K562 (cell line): ENCODE data around the gene USP20. TPM values are rescaled to one million over a fixed set of nuclear protein-coding genes. Genes with fewer than 3 reads are reported as not detected.

Experiments
- ATAC-seq: fragments of 200-7000 bp; cut with Tn5 transposase; 3 replicates; pipeline ENCODE4 v1.9.1; 2020; ENCODE audit warnings: moderate library complexity
- BruUV-seq: library from RNA; stranded (reverse); fragments of 400-500 nt; replicated peaks from 2 replicates; lab custom pipeline; 2021; lab: Mats Ljungman, UMichigan
- CTCF ChIA-PET: fragments of 300-600 bp; formaldehyde crosslinking; extraction: SDS; loops from one replicate; lab custom pipeline; 2021; ENCODE audit warnings: low intra/inter-chr PET ratio; lab: Yijun Ruan, JAX
- POLR2A ChIA-PET: fragments of 300-600, 350-650 bp; sonication (Branson Sonifier 250); formaldehyde crosslinking; extraction: SDS; loops from one replicate; lab custom pipeline; 2021; ENCODE audit warnings: antibody characterized with exemption, inconsistent platforms; lab: Yijun Ruan, JAX
- DNase-seq, 4 experiments: peaks; one replicate each; pipeline versions ENCODE4 v3.0.0 to v3.0.0-alpha.2; 2011 to 2018; ENCODE audit warnings: low spot score in 3 of 4, mixed read lengths in 3 of 4; ENCODE audit errors: extremely low read depth in 1 of 4
- FAIRE-seq: peaks from 2 replicates; lab custom pipeline; 2011; peaks lifted over from hg19 to GRCh38; lab: Jason Lieb, UNC
- H2AFZ ChIP-seq: 2 replicates; pipeline ENCODE4 v1.6.0; 2011; ENCODE audit warnings: low read depth, low read length, control low read depth, inconsistent platforms
- H3K27ac ChIP-seq: fragments of 200-600 bp; 3 replicates; pipeline ENCODE4 v1.8.0; 2011; ENCODE audit warnings: low read depth, mild to moderate bottlenecking, control low read depth, inconsistent platforms, low read length, moderate library complexity, mixed read lengths; ENCODE audit errors: extremely low read depth
- H3K27me3 ChIP-seq, 2 experiments: fragments of 300-600 bp in 1 of 2; 2 replicates in 1 of 2; 3 replicates in 1 of 2; pipeline versions ENCODE4 v1.6.0 to v1.8.0; 2011; ENCODE audit warnings: inconsistent platforms in 2 of 2, low read length in 2 of 2, mild to moderate bottlenecking in 1 of 2, mixed read lengths in 1 of 2, moderate library complexity in 1 of 2; ENCODE audit not compliant: control insufficient read depth in 2 of 2, insufficient read depth in 2 of 2
- H3K36me3 ChIP-seq: fragments of 300-600 bp; 3 replicates; pipeline ENCODE4 v1.8.0; 2011; ENCODE audit warnings: mild to moderate bottlenecking, low read length, inconsistent platforms; ENCODE audit not compliant: control insufficient read depth, insufficient read depth
- H3K4me1 ChIP-seq, 2 experiments: fragments of 200-600 bp in 1 of 2; replicated peaks in 1 of 2; 2 replicates in 1 of 2; 3 replicates in 1 of 2; pipeline versions ENCODE4 v1.5.1 to v1.8.0; 2011; ENCODE audit warnings: inconsistent platforms in 2 of 2, low read length in 2 of 2, mild to moderate bottlenecking in 1 of 2, mixed read lengths in 1 of 2, moderate library complexity in 1 of 2; ENCODE audit not compliant: control insufficient read depth in 2 of 2, insufficient read depth in 2 of 2
- H3K4me2 ChIP-seq: 2 replicates; pipeline ENCODE4 v1.6.1; 2011; ENCODE audit warnings: low read length, control low read depth, inconsistent platforms, mixed read lengths; ENCODE audit not compliant: insufficient read depth
- H3K4me3 ChIP-seq: fragments of 200-600 bp; sonication (generic), shearing (Covaris generic); 2 replicates; pipeline ENCODE4 v1.5.1; 2016; ENCODE audit warnings: control low read depth, inconsistent platforms
- H3K79me2 ChIP-seq: fragments of 200-600 bp; 3 replicates; pipeline ENCODE4 v1.8.0; 2011; ENCODE audit warnings: low read length, inconsistent platforms; ENCODE audit not compliant: control insufficient read depth, insufficient read depth
- H3K9ac ChIP-seq, 2 experiments: 2 replicates each; pipeline versions ENCODE4 v1.6.0 to v1.6.1; 2011; ENCODE audit warnings: low read depth in 2 of 2, low read length in 2 of 2, control low read depth in 1 of 2, inconsistent platforms in 1 of 2, mild to moderate bottlenecking in 1 of 2, mixed read lengths in 1 of 2; ENCODE audit not compliant: insufficient read depth in 1 of 2
- H3K9me1 ChIP-seq: one replicate; pipeline ENCODE4 v1.6.0; 2011; ENCODE audit warnings: inconsistent platforms, mild to moderate bottlenecking, low read length, moderate library complexity; ENCODE audit not compliant: control insufficient read depth, insufficient read depth
- H3K9me3 ChIP-seq: replicated peaks from 2 replicates; pipeline ENCODE4 v1.5.1; 2011; ENCODE audit warnings: low read depth, low read length, inconsistent platforms; ENCODE audit not compliant: control insufficient read depth, insufficient read depth
- H4K20me1 ChIP-seq: replicated peaks from 2 replicates; pipeline ENCODE4 v1.6.1; 2011; ENCODE audit warnings: low read length, inconsistent platforms, mixed read lengths; ENCODE audit not compliant: control insufficient read depth, insufficient read depth
- ERF ChIP-seq: fragments of 450-650 bp; formaldehyde crosslinking; IDR thresholded peaks from 2 replicates; pipeline ENCODE4 v1.4.0; 2020; ENCODE audit warnings: mild to moderate bottlenecking, mixed read lengths
- HDAC8 ChIP-seq: fragments of 450-650 bp; IDR thresholded peaks from 2 replicates; pipeline ENCODE4 v1.6.1; 2016; ENCODE audit warnings: mild to moderate bottlenecking, missing genetic modification characterization, moderate library complexity, missing compliant biosample characterization
- HMG20A ChIP-seq: fragments of 450-650 bp; formaldehyde crosslinking; conservative IDR thresholded peaks from 2 replicates; pipeline ENCODE4 v1.4.0; 2020; ENCODE audit warnings: mild to moderate bottlenecking, mixed read lengths
- MIER1 ChIP-seq: fragments of 450-650 bp; IDR thresholded peaks from 2 replicates; pipeline ENCODE4 v1.6.1; 2016; ENCODE audit warnings: antibody characterized with exemption, mild to moderate bottlenecking, low read depth
- MYC ChIP-seq, 2 experiments: fragments of 250-450 bp in 1 of 2; sonication (Bioruptor Pico) in 1 of 2; IDR thresholded peaks; 2 replicates each; pipeline versions ENCODE4 v1.5.1 to v1.6.1; 2012 to 2021; ENCODE audit warnings: low read depth in 2 of 2, borderline replicate concordance in 1 of 2, improper control_type of control experiment in 1 of 2, low read length in 1 of 2, mild to moderate bottlenecking in 1 of 2, moderate library complexity in 1 of 2
- NBN ChIP-seq: fragments of 450-650 bp; IDR thresholded peaks from 2 replicates; pipeline ENCODE4 v1.6.1; 2016; ENCODE audit warnings: low read depth, mild to moderate bottlenecking
- NCOA1 ChIP-seq: fragments of 450-650 bp; IDR thresholded peaks from 2 replicates; pipeline ENCODE4 v1.6.1; 2016; ENCODE audit warnings: low read depth
- NFRKB ChIP-seq: fragments of 450-650 bp; IDR thresholded peaks from 2 replicates; pipeline ENCODE4 v1.6.1; 2016; ENCODE audit warnings: low read depth
- OTX1 ChIP-seq: fragments of 450-650 bp; formaldehyde crosslinking; IDR thresholded peaks from 2 replicates; pipeline ENCODE4 v1.4.0; 2022; ENCODE audit warnings: mild to moderate bottlenecking
- SMARCE1 ChIP-seq: fragments of 450-650 bp; IDR thresholded peaks from 2 replicates; pipeline ENCODE4 v1.7.1; 2016; ENCODE audit warnings: mild to moderate bottlenecking
- TAF7 ChIP-seq: fragments of 450-650 bp; IDR thresholded peaks from 2 replicates; pipeline ENCODE4 v1.6.1; 2016; ENCODE audit warnings: missing genetic modification characterization, missing compliant biosample characterization
- TRIM28 ChIP-seq: fragments of 450-650 bp; IDR thresholded peaks from 2 replicates; pipeline ENCODE4 v1.6.1; 2017
- USF2 ChIP-seq: sonication (generic); formaldehyde crosslinking; IDR thresholded peaks from 2 replicates; pipeline ENCODE4 v1.5.0; 2020; ENCODE audit warnings: missing genetic modification reagents
- ZNF224 ChIP-seq: sonication (generic); formaldehyde crosslinking; IDR thresholded peaks from 2 replicates; pipeline ENCODE4 v1.8.0; 2022; ENCODE audit warnings: mild to moderate bottlenecking, missing genetic modification reagents
- ZNF583 ChIP-seq: fragments of 250-450 bp; sonication (Bioruptor Pico); IDR thresholded peaks from 2 replicates; pipeline ENCODE4 v1.4.0; 2020
- ZSCAN29 ChIP-seq: fragments of 450-650 bp; IDR thresholded peaks from 2 replicates; pipeline ENCODE4 v1.6.1; 2017
- ZSCAN32 ChIP-seq: fragments of 450-650 bp; formaldehyde crosslinking; IDR thresholded peaks from 2 replicates; pipeline ENCODE4 v1.4.0; 2020; ENCODE audit warnings: mild to moderate bottlenecking, moderate library complexity
- WGBS: fragments of 100-300 bp; shearing (Covaris generic); methylation state at CpG from one replicate; pipeline ENCODE4 v1.1.6; 2016; ENCODE audit warnings: low coverage, mixed read lengths; ENCODE audit not compliant: insufficient coverage; ENCODE audit errors: missing lambda C conversion rate; 5-methylcytosine and 5-hydroxymethylcytosine counted together
- in situ Hi-C: fragments of 300-500 bp; cut with MboI; formaldehyde crosslinking; loops from 4 replicates; pipeline ENCODE4 v1.15.0; 2018; ENCODE audit warnings: inconsistent platforms, mixed read lengths
- intact Hi-C: fragments of 100-400 bp; cut with micrococcal nuclease; formaldehyde crosslinking; loops from 2 replicates; pipeline ENCODE4 v1.14.2; 2022
- polyA plus RNA-seq, 8 experiments: library from polyadenylated mRNA; depleted of rRNA in 4 of 8; stranded (reverse) in 5 of 8; unstranded in 3 of 8; fragments of >200 nt; fragmentation: Nextera tagmentation in 2 of 8; fragmentation: Illumina TruSeq in 1 of 8; extraction: Ambion mirVana in 2 of 8; extraction: Trizol in 1 of 8; gene quantifications; 2 replicates each; pipeline versions ENCODE4 v1.2.1 to v1.2.3, GENCODE V29; 2011 to 2014; ENCODE audit warnings: inconsistent platforms in 1 of 8, missing spikeins in 1 of 8
- total RNA-seq, 7 experiments: library from RNA; depleted of rRNA in 6 of 7; stranded (reverse); fragments of >200 nt in 6 of 7; fragmentation: Illumina TruSeq in 2 of 7; extraction: Trizol in 2 of 7; gene quantifications; 2 replicates each; pipeline versions ENCODE4 v1.2.1 to v1.2.3, GENCODE V29; 2011 to 2021; ENCODE audit warnings: low replicate concordance in 1 of 7
- TF ChIP-seq, protein P1 (sequence below): fragments of 450-650 bp; formaldehyde crosslinking; IDR thresholded peaks from 2 replicates; pipeline ENCODE4 v1.4.0; 2020; ENCODE audit warnings: mild to moderate bottlenecking
- TF ChIP-seq, protein P2 (sequence below): fragments of 450-650 bp; IDR thresholded peaks from 2 replicates; pipeline ENCODE4 v1.7.0; 2016; ENCODE audit warnings: borderline replicate concordance

Gene USP20
- total and polyA plus RNA-seq, 9 of the 15 experiments (the other 6 are each of a cell fraction or from before 2014, with no cell fraction given): 1.9 to 136 (median 49.1) TPM

GRCh38 chr9:129834489-129835127, 650 bp upstream of the USP20 start:
- Histone ChIP-seq H3K27ac (peak overlapping the region; percentile 78), H3K79me2 (peaks cover 63% of the 10 kb centered on the region), H3K9ac (peak overlapping the region; percentile 88 to 97), H3K36me3 (peaks cover 60% of the 10 kb centered on the region), H3K9me1 (peaks cover 9% of the 10 kb centered on the region), H4K20me1 (no peaks in the 10 kb centered on the region), H3K4me2 (peak overlapping the region; percentile 98), H3K4me3 (peak overlapping the region; percentile 90), H3K4me1 (peaks cover 39 to 45% of the 10 kb centered on the region in 2 experiments), H3K27me3 (no peaks in the 10 kb centered on the region), H3K9me3 (no peaks in the 10 kb centered on the region), H2AFZ (peak overlapping the region; percentile 90)
- WGBS: under 1% methylated on average over 32 of the region's 32 CpGs
- POLR2A ChIA-PET: interaction anchor here (0.6 to 5.5 kb wide), 12 partner anchors 8 to 451 kb away, joined by 3 to 39 read pairs (median 4); no protein-coding TSS in a partner anchor
- DNase-seq (peak in 1 of 4 experiments; percentile 53), ATAC-seq (peak; percentile 7), FAIRE-seq (no peak)
- BruUV-seq: TSS peak; percentile 67
- intact Hi-C loops (loop anchor here (1.0 to 2.0 kb wide), 3 partner anchors 10 to 50 kb away; partner anchors contain the start of gene TOR1A), in situ Hi-C loops (no loop called here)
- CTCF ChIA-PET: no interaction called here
- TF ChIP-seq MYC (IDR thresholded peaks at IDR 0.05; ENCODE audit: low read depth, low read length): no peak
- TF ChIP-seq MYC (CRISPR knock-in tag; IDR thresholded peaks at IDR 0.05; ENCODE audit: borderline replicate concordance, low read depth): peak; percentile 90; the same call in 1 of the 2 replicates
- TF ChIP-seq HDAC8 (tag): no peak
- TF ChIP-seq ZNF224 (CRISPR knock-in tag): 0 out of 2 replicates have a peak, but pooled peaks have one; percentile 74
- peak; percentile 83 for TF ChIP-seq ERF (CRISPR knock-in tag)
- TF ChIP-seq TAF7 (tag): 0 out of 2 replicates have a peak, but pooled peaks have one; percentile 70
- peak; percentile 26; the same call in 1 of the 2 replicates for TF ChIP-seq NCOA1
- 0 out of 2 replicates have a peak, but pooled peaks have one; percentile 20 for TF ChIP-seq HMG20A (CRISPR knock-in tag)
- no peak for TF ChIP-seq USF2
- 0 out of 2 replicates have a peak, but pooled peaks have one; percentile 32 for TF ChIP-seq OTX1
- TF ChIP-seq, protein P1, sequence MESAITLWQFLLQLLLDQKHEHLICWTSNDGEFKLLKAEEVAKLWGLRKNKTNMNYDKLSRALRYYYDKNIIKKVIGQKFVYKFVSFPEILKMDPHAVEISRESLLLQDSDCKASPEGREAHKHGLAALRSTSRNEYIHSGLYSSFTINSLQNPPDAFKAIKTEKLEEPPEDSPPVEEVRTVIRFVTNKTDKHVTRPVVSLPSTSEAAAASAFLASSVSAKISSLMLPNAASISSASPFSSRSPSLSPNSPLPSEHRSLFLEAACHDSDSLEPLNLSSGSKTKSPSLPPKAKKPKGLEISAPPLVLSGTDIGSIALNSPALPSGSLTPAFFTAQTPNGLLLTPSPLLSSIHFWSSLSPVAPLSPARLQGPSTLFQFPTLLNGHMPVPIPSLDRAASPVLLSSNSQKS (CRISPR knock-in tag): 0 out of 2 replicates have a peak, but pooled peaks have one; percentile 49
- peak; percentile 42; the same call in 1 of the 2 replicates for TF ChIP-seq ZSCAN29
- 0 out of 2 replicates have a peak, but pooled peaks have one; percentile 19 for TF ChIP-seq MIER1
- 0 out of 2 replicates have a peak, but pooled peaks have one; percentile 20 for TF ChIP-seq TRIM28
- TF ChIP-seq ZSCAN32 (CRISPR knock-in tag): 0 out of 2 replicates have a peak, but pooled peaks have one; percentile 39
- 0 out of 2 replicates have a peak, but pooled peaks have one; percentile 32 for TF ChIP-seq SMARCE1
- TF ChIP-seq NBN: 0 out of 2 replicates have a peak, but pooled peaks have one; percentile 52
- TF ChIP-seq, protein P2, sequence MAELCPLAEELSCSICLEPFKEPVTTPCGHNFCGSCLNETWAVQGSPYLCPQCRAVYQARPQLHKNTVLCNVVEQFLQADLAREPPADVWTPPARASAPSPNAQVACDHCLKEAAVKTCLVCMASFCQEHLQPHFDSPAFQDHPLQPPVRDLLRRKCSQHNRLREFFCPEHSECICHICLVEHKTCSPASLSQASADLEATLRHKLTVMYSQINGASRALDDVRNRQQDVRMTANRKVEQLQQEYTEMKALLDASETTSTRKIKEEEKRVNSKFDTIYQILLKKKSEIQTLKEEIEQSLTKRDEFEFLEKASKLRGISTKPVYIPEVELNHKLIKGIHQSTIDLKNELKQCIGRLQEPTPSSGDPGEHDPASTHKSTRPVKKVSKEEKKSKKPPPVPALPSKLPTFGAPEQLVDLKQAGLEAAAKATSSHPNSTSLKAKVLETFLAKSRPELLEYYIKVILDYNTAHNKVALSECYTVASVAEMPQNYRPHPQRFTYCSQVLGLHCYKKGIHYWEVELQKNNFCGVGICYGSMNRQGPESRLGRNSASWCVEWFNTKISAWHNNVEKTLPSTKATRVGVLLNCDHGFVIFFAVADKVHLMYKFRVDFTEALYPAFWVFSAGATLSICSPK: 0 out of 2 replicates have a peak, but pooled peaks have one; percentile 36
- TF ChIP-seq NFRKB: 0 out of 2 replicates have a peak, but pooled peaks have one; percentile 20
- 0 out of 2 replicates have a peak, but pooled peaks have one; percentile 14 for TF ChIP-seq ZNF583 (CRISPR knock-in tag)
